ENCODE measurements around the gene CABLES1. TPM values are rescaled to one million over a fixed set of nuclear protein-coding genes. Genes with fewer than 3 reads are reported as not detected.

CABLES1 gene
- total RNA-seq, 1 experiment from 2014 or later: 11.8 TPM

- no peak overlapping the region for H3K4me3 ChIP-seq
- TF ChIP-seq CTCF (conservative IDR thresholded peaks at IDR 0.05) (no peak), EZH2 (IDR thresholded peaks at IDR 0.05; ENCODE audit: low read depth) (no peak)
- no peaks in the 10 kb centered on the region for H3K9me2 ChIP-seq (ENCODE audit: insufficient read depth)
- no peaks in the 10 kb centered on the region for H3F3A ChIP-seq (ENCODE audit: insufficient read depth, low read depth)
- no peaks in the 10 kb centered on the region for H3K79me2 ChIP-seq (ENCODE audit: low read depth)
- CTCF ChIA-PET: no interaction called here
- no peaks in the 10 kb centered on the region for H3K4me1 ChIP-seq (replicated peaks; ENCODE audit: insufficient read depth)
- no peaks in the 10 kb centered on the region for H4K20me1 ChIP-seq (ENCODE audit: insufficient read depth)
- DNase-seq: no peak
- no peak overlapping the region for H2AFZ ChIP-seq
- no peaks in the 10 kb centered on the region for H3K27me3 ChIP-seq (ENCODE audit: insufficient read depth, low read depth)
- POLR2A ChIA-PET (ENCODE audit: unreplicated experiment): no interaction called here
- BruUV-seq (replicated peaks): no TSS peak
- H3K4me2 ChIP-seq: no peak overlapping the region
- H3K36me3 ChIP-seq (ENCODE audit: low read depth): no peaks in the 10 kb centered on the region
- H3K27ac ChIP-seq: no peak overlapping the region
- intact Hi-C loops (cut with micrococcal nuclease; ENCODE audit: unreplicated experiment): no loop called here
- H3K9me3 ChIP-seq (ENCODE audit: insufficient read depth, low read depth): no peaks in the 10 kb centered on the region
Measured at GRCh38 chr18:23194997-23195957, 60.0 kb downstream of the CABLES1 start.

GRCh38 chr18:23196119-23197007 is 61.1 kb downstream of the CABLES1 start:
- Histone ChIP-seq H3F3A (ENCODE audit: insufficient read depth, low read depth) (no peaks in the 10 kb centered on the region), H3K79me2 (ENCODE audit: low read depth) (no peaks in the 10 kb centered on the region), H3K4me2 (no peak overlapping the region), H4K20me1 (ENCODE audit: insufficient read depth) (no peaks in the 10 kb centered on the region), H3K36me3 (ENCODE audit: low read depth) (no peaks in the 10 kb centered on the region), H3K4me1 (replicated peaks; ENCODE audit: insufficient read depth) (no peaks in the 10 kb centered on the region), H3K27me3 (ENCODE audit: insufficient read depth, low read depth) (no peaks in the 10 kb centered on the region), H3K4me3 (no peak overlapping the region), H3K27ac (no peak overlapping the region), H3K9me3 (ENCODE audit: insufficient read depth, low read depth) (no peaks in the 10 kb centered on the region), H2AFZ (no peak overlapping the region), H3K9me2 (ENCODE audit: insufficient read depth) (no peaks in the 10 kb centered on the region)
- DNase-seq: no peak
- BruUV-seq (replicated peaks): no TSS peak
- TF ChIP-seq EZH2 (IDR thresholded peaks at IDR 0.05; ENCODE audit: low read depth) (no peak), CTCF (conservative IDR thresholded peaks at IDR 0.05) (no peak)
- intact Hi-C loops (cut with micrococcal nuclease; ENCODE audit: unreplicated experiment): no loop called here
- ChIA-PET CTCF (no interaction called here), POLR2A (ENCODE audit: unreplicated experiment) (no interaction called here)

GRCh38 chr18:23198217-23198845 is 63.0 kb downstream of the CABLES1 start:
- Histone ChIP-seq H3K4me3 (no peak overlapping the region), H3F3A (ENCODE audit: insufficient read depth, low read depth) (no peaks in the 10 kb centered on the region), H2AFZ (no peak overlapping the region), H3K9me2 (ENCODE audit: insufficient read depth) (no peaks in the 10 kb centered on the region), H3K79me2 (ENCODE audit: low read depth) (no peaks in the 10 kb centered on the region), H3K27ac (no peak overlapping the region), H3K4me2 (no peak overlapping the region), H3K27me3 (ENCODE audit: insufficient read depth, low read depth) (no peaks in the 10 kb centered on the region), H3K9me3 (ENCODE audit: insufficient read depth, low read depth) (no peaks in the 10 kb centered on the region), H4K20me1 (ENCODE audit: insufficient read depth) (no peaks in the 10 kb centered on the region), H3K4me1 (replicated peaks; ENCODE audit: insufficient read depth) (no peaks in the 10 kb centered on the region), H3K36me3 (ENCODE audit: low read depth) (no peaks in the 10 kb centered on the region)
- no peak for DNase-seq
- CTCF ChIA-PET: no interaction called here
- no TSS peak for BruUV-seq (replicated peaks)
- intact Hi-C loops (cut with micrococcal nuclease; ENCODE audit: unreplicated experiment): no loop called here
- POLR2A ChIA-PET (ENCODE audit: unreplicated experiment): no interaction called here
- no peak for TF ChIP-seq CTCF (conservative IDR thresholded peaks at IDR 0.05)
- no peak for TF ChIP-seq EZH2 (IDR thresholded peaks at IDR 0.05; ENCODE audit: low read depth)
